ENCODE measurements around the gene FAM89A.
"Not testable (repeated sequence)": the region's sequence is repeated elsewhere in the genome, so short reads cannot be mapped to it uniquely, and the experiment has no call there.

FAM89A gene

DNA sequence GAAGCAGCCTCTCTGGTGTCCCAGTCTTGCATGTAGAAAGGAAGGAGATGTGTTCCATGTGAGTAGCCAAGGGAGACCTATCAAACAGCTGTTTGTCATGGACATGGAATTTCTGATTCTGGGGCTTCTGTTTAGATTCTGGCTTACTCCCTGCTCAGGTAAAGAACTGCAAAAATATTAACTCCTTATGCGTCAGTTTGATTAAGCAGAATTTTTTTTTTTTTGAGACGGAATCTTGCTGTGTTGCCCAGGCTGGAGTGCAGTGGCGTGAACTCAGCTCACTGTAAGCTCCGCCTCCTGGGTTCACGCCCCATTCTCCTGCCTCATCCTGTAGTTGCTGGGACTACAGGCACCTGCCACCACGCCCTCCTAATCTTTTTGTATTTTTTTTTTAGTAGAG, 54.3 kb downstream of the FAM89A start:
- no peak for DNase-seq

DNA sequence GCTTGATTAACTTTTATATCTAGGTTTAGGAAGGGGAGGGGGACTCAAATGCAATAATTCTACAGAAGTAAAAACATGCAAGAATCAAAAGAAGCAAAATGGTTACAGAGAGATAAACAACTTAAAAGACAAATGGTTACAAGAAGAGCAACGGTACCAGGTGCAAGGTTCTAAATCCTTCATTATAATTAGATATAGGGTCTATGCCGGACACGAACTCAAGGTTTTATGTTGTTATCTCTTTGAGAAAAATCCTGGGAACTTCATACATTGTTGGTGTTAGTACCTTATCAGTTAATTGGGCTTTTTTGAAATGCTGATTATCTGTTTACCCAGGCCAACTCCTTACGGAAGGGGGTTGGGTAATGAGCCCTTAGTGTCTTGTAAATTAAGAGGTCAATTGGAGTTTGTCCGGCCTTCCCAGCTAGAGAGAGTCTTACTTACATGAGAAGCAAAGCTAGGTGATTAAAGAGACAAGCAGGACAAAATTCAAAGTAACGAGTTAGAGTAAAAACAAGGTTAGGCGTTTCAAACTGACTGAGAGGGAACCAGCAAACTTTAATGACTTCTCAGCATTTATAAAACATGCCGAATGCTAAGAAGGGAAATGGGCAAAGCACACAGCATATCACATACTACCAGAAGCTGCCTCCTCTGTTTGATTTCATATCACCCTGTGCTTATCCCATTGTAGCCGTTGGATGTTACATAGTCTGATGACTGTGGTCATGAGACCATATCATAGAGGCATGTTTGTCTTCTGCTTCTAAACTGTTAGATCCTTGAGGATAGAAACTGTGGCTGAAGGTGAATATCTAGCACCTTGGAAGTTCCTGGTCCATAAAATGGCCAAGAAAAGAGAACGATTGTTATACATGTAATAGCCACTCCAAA, 55.2 kb downstream of the FAM89A start:
- not testable (repeated sequence) for DNase-seq

DNA sequence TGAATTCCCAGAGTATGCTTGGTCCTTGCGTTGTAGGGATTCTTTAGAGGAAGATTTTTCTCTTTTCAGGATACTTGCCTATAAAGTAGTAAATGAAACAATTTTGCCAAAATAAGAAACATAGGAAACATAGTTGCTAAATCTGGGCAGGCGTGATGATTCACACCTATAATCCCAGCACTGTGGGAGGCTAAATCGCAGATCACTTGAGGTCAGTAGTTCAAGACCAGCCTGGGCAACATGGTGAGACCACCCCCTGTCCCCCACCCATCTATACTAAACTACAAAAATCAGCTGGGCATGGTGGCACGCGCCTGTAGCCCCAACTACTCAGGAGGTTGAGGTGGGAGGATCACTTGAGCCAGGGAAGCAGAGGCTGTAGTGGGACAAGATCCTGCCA, 56.2 kb downstream of the FAM89A start:
- DNase-seq, result no peak

DNA sequence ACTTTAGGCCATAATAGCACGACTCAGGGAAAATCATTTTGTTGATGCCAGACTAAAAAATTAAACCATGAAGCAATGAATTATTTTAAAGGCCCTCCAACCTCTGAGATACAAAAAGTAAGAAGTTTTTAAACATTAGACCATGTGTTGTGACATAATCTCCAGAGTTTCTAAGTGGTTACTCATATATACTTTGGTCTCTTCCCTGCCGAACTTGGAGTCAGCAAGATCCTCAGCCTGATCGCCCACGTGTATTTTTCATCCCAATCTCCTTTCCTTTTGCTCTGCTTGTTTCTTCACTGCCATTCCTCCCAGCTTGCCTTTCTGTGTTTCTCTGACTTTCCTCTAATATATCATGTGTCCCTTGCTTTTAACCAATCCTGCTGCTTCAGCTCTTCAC, 57.4 kb downstream of the FAM89A start:
- peak; percentile 70 for DNase-seq

DNA sequence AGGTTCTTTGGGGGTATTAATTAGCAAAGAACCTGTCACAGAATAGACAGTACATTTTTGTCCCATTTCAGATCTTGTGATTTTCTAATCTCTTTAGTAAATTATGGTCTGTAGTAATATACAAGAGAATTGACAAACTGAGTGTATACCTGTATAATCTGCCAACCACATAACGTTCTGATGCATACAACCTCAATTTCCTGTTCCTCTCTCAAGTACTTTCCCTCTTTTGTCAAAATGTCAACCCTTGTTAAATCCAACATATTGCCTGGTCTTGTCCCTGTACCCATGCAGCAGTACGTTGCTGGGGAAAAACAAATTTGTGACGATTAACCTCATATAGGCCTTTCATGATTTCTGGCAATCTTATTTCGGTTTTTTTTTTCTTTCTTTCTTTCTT, 60.1 kb downstream of the FAM89A start:
- DNase-seq, result no peak

DNA sequence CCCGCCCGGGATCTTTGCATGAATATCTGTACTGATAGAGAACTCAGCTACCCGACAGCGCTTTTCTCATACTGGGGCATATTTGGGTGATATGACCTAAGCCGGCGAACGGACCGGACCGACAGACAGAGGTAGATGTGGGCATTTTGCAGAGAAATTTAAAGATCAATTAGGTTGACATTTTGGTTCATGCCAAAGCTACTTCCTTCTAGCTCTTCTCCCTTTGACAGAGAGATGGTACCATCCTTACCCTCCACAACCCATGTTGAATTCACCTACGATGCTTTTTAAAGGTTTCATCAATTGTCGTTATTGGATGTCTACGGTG, 60.7 kb downstream of the FAM89A start:
- DNase-seq, result no peak

DNA sequence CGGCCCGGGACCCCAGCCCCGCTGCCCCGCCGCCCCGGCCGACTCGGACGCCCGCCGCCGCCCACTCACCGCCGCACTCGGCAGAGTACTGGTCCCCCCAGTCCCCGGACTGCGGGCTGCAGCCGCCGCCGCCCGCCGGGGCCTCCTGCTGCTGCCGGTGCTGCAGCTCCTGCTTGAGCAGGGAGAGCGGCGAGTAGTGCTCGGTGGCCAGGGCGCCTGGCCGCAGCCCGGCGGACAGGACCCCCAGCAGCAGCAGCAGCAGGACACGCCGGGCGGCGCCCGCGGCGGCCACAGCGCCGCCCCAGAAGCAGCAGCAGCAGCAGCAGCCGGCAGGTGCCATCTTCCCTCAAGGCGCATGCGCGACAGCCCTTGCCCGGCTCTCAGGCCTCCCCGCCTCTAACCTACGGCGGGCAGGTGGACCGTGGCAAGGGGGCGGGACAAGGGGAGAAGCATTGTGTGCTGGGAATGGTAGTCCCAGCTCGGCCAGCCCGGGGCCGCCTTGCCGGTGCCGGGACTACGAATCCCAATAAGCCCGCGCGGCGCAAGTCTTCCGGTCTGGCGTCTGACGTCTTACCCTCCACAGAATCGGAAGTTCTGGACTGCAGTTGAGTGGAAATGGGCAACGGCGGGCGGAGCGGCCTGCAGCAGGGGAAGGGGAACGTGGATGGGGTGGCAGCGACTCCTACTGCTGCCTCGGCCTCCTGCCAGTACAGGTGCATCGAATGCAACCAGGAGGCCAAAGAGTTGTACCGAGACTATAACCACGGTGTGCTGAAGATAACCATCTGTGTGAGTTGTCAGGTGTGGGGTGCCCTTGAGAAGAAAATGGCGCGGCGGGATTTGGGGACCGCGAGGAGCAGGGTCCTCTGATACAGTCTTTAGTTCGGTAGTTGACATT, 61.3 kb downstream of the FAM89A start, which contains the start of the genes ARV1 and TTC13:
ARV1 (plus strand) TSS at position 604 of the 898 bp plus-strand sequence; CDS start at position 616, 12 bp downstream.
TTC13 (minus strand) TSS at position 371 of the 898 bp plus-strand sequence; CDS start at position 340, 31 bp downstream.
- peak; percentile 96 for DNase-seq

DNA sequence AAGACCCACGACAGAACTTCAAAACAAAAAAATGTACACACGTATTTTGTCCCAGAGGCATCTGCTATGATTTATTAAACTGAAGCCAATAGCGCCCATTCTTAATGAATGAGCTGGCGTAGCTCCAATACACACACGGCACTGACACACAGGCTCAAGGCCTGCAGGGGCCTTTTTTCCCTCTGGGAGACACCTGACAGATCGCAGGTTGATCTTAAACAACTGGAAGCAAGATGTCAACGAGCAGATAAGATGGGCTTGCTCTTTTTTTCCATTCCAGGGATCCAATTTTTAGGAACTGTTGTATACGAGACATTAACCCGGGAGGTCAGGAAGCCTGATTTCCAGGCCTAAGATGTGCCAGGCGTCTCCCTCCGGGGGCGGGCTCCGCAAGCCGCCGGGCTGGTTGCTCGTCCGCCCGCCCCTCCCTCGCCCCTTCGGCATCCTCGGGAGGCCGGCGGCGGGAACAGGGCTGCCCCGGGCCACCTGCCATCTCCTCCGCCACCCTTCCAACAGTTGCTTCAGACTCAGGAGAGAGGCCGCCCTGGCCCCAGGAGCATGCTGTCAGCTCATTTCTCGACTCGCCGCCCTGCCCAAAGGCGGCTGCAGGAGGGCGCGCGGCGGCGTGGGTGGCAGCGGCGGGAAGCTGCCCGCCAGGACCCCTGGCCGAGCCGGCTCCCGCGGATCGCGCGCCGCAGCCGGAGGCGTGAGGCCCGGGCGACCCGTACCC, 62.1 kb downstream of the FAM89A start:
- peak; percentile 9 for DNase-seq

DNA sequence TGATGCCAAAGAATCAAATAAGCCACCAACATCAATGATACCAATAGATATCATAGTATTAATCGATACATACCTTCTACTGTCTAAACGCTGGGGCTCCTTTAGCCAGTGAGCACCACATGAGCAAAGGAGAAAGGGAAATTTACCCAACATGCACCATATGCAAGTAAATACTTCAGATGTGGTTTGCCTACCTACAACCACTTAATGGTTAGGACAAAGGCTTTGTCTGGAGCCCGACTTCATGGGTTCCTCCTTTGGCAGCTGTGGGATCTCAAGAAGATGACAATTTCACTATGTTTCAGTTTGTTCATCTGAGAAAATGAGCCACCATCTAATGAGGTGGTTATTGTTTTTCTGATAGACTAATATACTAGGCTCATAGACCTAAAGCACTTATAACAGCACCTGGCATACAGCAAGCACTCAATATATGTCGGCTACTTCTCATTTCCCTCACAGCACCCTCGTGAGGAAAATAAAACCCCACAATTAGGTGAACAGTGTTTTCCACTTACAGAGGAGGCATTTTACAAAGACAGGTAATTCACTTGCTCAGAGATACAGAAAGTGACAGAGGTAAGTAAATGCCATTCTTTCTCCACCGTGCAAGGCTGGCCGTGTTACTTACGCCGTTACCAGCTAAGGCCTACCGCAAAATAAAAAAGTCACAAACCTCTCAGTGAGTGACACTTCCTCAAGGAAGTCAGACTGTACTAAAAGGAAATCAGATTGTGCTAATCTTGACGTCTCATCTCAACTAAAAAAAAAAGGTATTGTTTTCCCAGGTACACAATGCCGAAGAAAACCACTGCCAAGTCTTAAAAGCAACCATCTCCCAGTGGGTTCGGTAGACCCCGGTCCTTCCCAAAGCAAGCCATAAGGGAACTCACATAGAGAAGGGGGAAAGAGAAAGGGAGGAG, 63.0 kb downstream of the FAM89A start:
- no peak for DNase-seq

DNA sequence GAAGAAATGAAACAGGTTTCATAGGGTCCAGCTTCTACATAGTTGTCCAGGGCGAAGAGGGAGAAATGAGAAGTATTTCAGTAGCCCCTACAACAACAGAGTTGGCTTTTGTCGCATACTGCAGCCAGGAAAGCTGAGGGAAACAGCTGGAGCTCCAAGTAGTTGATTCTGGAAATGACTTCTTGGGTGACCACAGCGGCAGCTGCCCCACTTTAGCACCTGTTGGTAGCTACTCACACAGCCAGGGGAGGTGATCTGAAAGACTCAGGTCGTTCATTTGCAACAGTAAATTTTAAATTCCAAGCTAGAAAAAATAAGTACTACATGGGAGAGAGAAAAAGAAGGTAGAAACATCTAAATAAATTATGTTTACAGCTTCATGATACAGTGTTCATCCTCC, 63.7 kb downstream of the FAM89A start:
- DNase-seq, result no peak

DNA sequence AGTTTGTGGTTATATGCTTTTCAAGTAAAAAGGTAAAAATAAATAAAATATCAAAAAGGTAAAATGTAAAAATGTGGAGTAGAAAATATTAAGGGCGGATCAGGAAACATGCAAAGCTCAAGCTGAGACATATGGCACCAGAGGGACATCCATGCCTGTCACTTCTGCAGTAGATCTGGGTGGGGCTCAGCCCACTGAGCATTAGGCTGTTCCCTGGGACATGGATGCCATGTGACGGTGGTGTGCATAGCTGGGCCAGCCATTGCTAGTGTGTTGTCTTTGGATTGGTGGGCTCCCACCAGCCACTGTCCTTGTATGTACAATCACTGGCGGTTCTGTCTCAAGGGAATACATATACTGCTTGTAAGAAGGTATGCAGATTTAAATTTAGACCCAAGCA, 64.4 kb downstream of the FAM89A start:
- no peak for DNase-seq

DNA sequence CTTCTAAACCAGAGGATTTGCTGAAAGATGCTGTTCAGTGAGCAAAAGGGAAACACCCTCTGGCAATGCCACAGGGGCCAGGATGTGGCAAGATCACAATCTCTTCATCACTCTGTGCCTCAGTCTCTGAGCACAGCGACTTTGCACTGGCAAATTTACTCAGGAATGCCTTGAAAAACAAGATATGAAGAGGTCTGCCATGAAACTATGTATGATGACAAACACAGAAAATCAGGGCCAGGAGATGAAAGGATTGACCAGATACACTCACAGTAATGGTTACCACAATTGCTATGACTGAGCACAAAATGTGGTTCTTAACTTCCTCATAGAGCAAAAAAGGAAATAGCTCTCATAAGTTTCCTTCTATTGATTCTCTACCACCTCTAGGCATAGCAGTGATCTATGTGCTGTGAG, 67.2 kb downstream of the FAM89A start:
- DNase-seq, result peak; percentile 33

DNA sequence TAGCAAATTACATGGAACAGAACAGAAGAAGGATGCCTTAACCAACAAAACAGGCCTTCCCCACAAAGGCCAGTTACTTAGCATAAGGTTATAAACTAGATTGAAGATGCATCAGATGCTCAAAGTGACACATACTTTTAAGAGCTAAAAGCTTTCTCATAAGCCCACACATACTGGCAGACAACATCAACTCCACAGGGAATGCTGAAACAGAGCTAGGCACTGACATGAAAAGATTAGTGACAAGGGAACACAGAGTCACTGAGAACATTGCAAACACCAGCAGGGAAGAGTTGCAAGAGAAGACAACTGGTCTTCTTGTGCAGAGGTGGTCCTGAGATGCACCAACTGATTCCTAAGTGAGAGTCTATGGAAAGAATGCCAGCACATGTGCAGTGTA, 68.3 kb downstream of the FAM89A start:
- no peak for DNase-seq

DNA sequence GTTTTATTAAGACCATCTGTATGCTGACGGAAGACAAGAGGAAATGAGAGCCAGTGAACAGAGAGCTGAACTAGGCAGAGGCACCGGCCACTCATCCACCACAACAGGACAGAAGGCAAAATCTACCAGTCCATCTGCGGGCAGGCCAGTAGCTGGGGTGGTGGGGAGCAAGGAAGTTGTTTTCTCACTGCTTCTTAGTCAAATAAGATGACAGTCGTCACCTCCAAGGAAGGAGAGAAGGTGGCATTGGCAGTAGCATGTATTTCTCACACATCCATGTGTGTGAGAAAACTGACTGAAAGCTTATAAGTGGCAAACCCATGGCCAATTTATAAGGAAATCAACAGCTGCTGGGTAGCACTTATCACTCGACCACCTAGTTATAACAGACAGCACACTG, 69.6 kb downstream of the FAM89A start:
- no peak for DNase-seq

All from fibroblast of upper back skin (primary cell).